Thyroid gland (tissue), 4 donors: ENCODE results near the gene SLC9B2. TPM values are rescaled to one million over a fixed set of nuclear protein-coding genes. Genes with fewer than 3 reads are reported as not detected.

ENCODE experiments used
- DNase-seq, 2 donors: peaks; one replicate each; pipeline ENCODE4 v3.0.0-alpha.2; 2019
- H3K27ac ChIP-seq, 3 donors: fragments of 200-600 bp; sonication (generic); 1 replicate in 2 of 3; 2 replicates in 1 of 3; pipeline ENCODE4 v1.5.1; 2016 to 2019; ENCODE audit warnings: mild to moderate bottlenecking in 1 of 3, moderate library complexity in 1 of 3
- H3K27me3 ChIP-seq: fragments of 200-600 bp; sonication (generic); one replicate; pipeline ENCODE4 v1.5.1; 2019
- H3K36me3 ChIP-seq, 2 donors: fragments of 200-600 bp; sonication (generic); one replicate each; pipeline ENCODE4 v1.5.1; 2016 to 2019
- H3K4me1 ChIP-seq, 2 donors: fragments of 200-600 bp; sonication (generic); one replicate each; pipeline ENCODE4 v1.5.1; 2017 to 2019
- H3K4me3 ChIP-seq, 3 donors: fragments of 200-600 bp; sonication (generic); replicated peaks in 1 of 3; 1 replicate in 2 of 3; 2 replicates in 1 of 3; pipeline ENCODE4 v1.5.1; 2016; ENCODE audit warnings: mild to moderate bottlenecking in 1 of 3
- H3K9me3 ChIP-seq: fragments of 200-600 bp; sonication (generic); one replicate; pipeline ENCODE4 v1.5.1; 2017
- CTCF ChIP-seq, 6 experiments: fragments of 200-600 bp in 3 of 6; fragments of 450-650 bp in 3 of 6; sonication (generic) in 3 of 6; IDR thresholded peaks; one replicate each; pipeline ENCODE4 v1.5.1; 2016 to 2019; ENCODE audit warnings: antibody characterized with exemption in 6 of 6, mild to moderate bottlenecking in 2 of 6, inconsistent platforms in 1 of 6, moderate library complexity in 1 of 6
- POLR2A ChIP-seq, 2 donors: fragments of 450-650 bp; IDR thresholded peaks; one replicate each; pipeline ENCODE4 v1.6.1; 2017; ENCODE audit warnings: antibody characterized with exemption in 2 of 2, mild to moderate bottlenecking in 2 of 2, moderate library complexity in 1 of 2
- WGBS, 2 donors: methylation state at CpG; one replicate each; pipeline ENCODE4 v1.1.5; 2017; 5-methylcytosine and 5-hydroxymethylcytosine counted together
- intact Hi-C: fragments of 100-400 bp; cut with DNase I; formaldehyde crosslinking; loops from one replicate; pipeline ENCODE4 v1.15.1; 2023
- total RNA-seq, 4 donors: library from RNA; depleted of rRNA; stranded (reverse); fragments of >200 nt; gene quantifications; one replicate each; pipeline ENCODE4 v1.2.3, GENCODE V29; 2016

Gene SLC9B2
- total RNA-seq, 4 donors from 2014 or later: 3.9 to 9.5 (median 7.1) TPM

GRCh38 chr4:103092245-103092644 lies 15.7 kb upstream of the SLC9B2 start:
- TF ChIP-seq CTCF (IDR thresholded peaks at IDR 0.05) (no peak), POLR2A (IDR thresholded peaks at IDR 0.05) (no peak)
- no peak for DNase-seq
- Histone ChIP-seq H3K9me3 (no peaks in the 10 kb centered on the region), H3K4me1 (no peaks in the 10 kb centered on the region), H3K27me3 (no peaks in the 10 kb centered on the region), H3K4me3 (no peak overlapping the region), H3K36me3 (peaks cover 22 to 33% of the 10 kb centered on the region in 2 donors), H3K27ac (no peak overlapping the region)
- intact Hi-C loops: no loop called here

GRCh38 chr4:103091601-103092223 lies 15.2 kb upstream of the SLC9B2 start:
- Histone ChIP-seq H3K27me3 (no peaks in the 10 kb centered on the region), H3K4me1 (no peaks in the 10 kb centered on the region), H3K36me3 (peaks cover 28 to 38% of the 10 kb centered on the region in 2 donors), H3K4me3 (no peak overlapping the region), H3K9me3 (no peaks in the 10 kb centered on the region), H3K27ac (no peak overlapping the region)
- intact Hi-C loops: no loop called here
- peak; percentile 9 to 19 for DNase-seq
- TF ChIP-seq POLR2A (IDR thresholded peaks at IDR 0.05): no peak
- TF ChIP-seq CTCF (IDR thresholded peaks at IDR 0.05): peak in 3 of 6 experiments; percentile 39 to 59 (median 45)
- 64 to 68% methylated on average over 3 of the region's 3 CpGs for WGBS, 2 donors

- Histone ChIP-seq H3K36me3 (peaks cover 29 to 46% of the 10 kb centered on the region in 2 donors), H3K27ac (no peak overlapping the region), H3K4me1 (no peaks in the 10 kb centered on the region), H3K4me3 (no peak overlapping the region), H3K27me3 (no peaks in the 10 kb centered on the region), H3K9me3 (no peaks in the 10 kb centered on the region)
- DNase-seq: no peak
- intact Hi-C loops: no loop called here
- TF ChIP-seq CTCF (IDR thresholded peaks at IDR 0.05) (no peak), POLR2A (IDR thresholded peaks at IDR 0.05) (no peak)
- WGBS, 2 donors: 92 to 94% methylated on average over 2 of the region's 2 CpGs
Measured at GRCh38 chr4:103089481-103089880, 12.9 kb upstream of the SLC9B2 start.

GRCh38 chr4:103086551-103086950 lies 10.0 kb upstream of the SLC9B2 start:
- no peak overlapping the region for H3K27ac ChIP-seq
- no peak for TF ChIP-seq CTCF (IDR thresholded peaks at IDR 0.05)
- no peak for TF ChIP-seq POLR2A (IDR thresholded peaks at IDR 0.05)
- H3K9me3 ChIP-seq: no peaks in the 10 kb centered on the region
- intact Hi-C loops: no loop called here
- DNase-seq: no peak
- H3K4me3 ChIP-seq: no peak overlapping the region
- H3K27me3 ChIP-seq: no peaks in the 10 kb centered on the region
- 79 to 89% methylated on average over 1 of the region's 1 CpG for WGBS, 2 donors
- H3K4me1 ChIP-seq: no peaks in the 10 kb centered on the region
- peaks cover 29 to 48% of the 10 kb centered on the region in 2 donors for H3K36me3 ChIP-seq

GRCh38 chr4:103085555-103086196 lies 9.1 kb upstream of the SLC9B2 start:
- Histone ChIP-seq H3K4me1 (no peaks in the 10 kb centered on the region), H3K27ac (no peak overlapping the region), H3K36me3 (peaks cover 24 to 49% of the 10 kb centered on the region in 2 donors), H3K4me3 (no peak overlapping the region), H3K9me3 (no peaks in the 10 kb centered on the region), H3K27me3 (no peaks in the 10 kb centered on the region)
- WGBS, 2 donors: 97 to 98% methylated on average over 2 of the region's 2 CpGs
- no peak for DNase-seq
- TF ChIP-seq POLR2A (IDR thresholded peaks at IDR 0.05): no peak
- TF ChIP-seq CTCF (IDR thresholded peaks at IDR 0.05): no peak
- intact Hi-C loops: no loop called here
